GM18517 (cell line): Measurements from ENCODE around the gene PARPBP.
A peak's percentile ranks its signal among the peaks of the same experiment; 100 is the strongest.
"Not testable (repeated sequence)": the region's sequence is repeated elsewhere in the genome, so short reads cannot be mapped to it uniquely, and the experiment has no call there.

Experiments
- ATAC-seq: cut with Tn5 transposase; IDR thresholded peaks from one replicate; pipeline ENCODE4 v1.9.1; 2021; ENCODE audit warnings: mild to moderate bottlenecking, moderate library complexity; ENCODE audit not compliant: unreplicated experiment

PARPBP gene

GRCh38 chr12:102147062-102147587 lies 27.1 kb downstream of the PARPBP start:
- ATAC-seq: not testable (repeated sequence)

- ATAC-seq: not testable (repeated sequence)
These were observed 35.2 kb downstream of the PARPBP start for GRCh38 chr12:102155206-102155605.

- ATAC-seq: no peak
These were observed 43.4 kb downstream of the PARPBP start for GRCh38 chr12:102163383-102163782.

GRCh38 chr12:102167821-102168604 lies 48.0 kb downstream of the PARPBP start:
- ATAC-seq: peak; percentile 67

- ATAC-seq: no peak
These were observed 50.1 kb downstream of the PARPBP start for GRCh38 chr12:102169922-102170621.

GRCh38 chr12:102171951-102172350 lies 52.0 kb downstream of the PARPBP start:
- no peak for ATAC-seq

GRCh38 chr12:102172436-102172835 lies 52.5 kb downstream of the PARPBP start:
- no peak for ATAC-seq

- ATAC-seq: no peak
These were observed 54.1 kb downstream of the PARPBP start for GRCh38 chr12:102174117-102174516.

- no peak for ATAC-seq
These were observed 54.8 kb downstream of the PARPBP start for GRCh38 chr12:102174761-102175160.

GRCh38 chr12:102182635-102183034 lies 62.7 kb downstream of the PARPBP start:
- no peak for ATAC-seq

- no peak for ATAC-seq
These were observed 75.8 kb downstream of the PARPBP start for GRCh38 chr12:102195826-102196225.

- peak; percentile 88 for ATAC-seq
These were observed 77.8 kb downstream of the PARPBP start, which contains the start of gene PMCH for GRCh38 chr12:102197789-102198188. PMCH (minus strand) TSS chr12:102197833; CDS start chr12:102197770, 63 bp downstream.

- ATAC-seq: no peak
These were observed 81.6 kb downstream of the PARPBP start for GRCh38 chr12:102201436-102202061.

GRCh38 chr12:102202556-102202955 lies 82.6 kb downstream of the PARPBP start:
- no peak for ATAC-seq

- ATAC-seq: no peak
These were observed 84.0 kb downstream of the PARPBP start for GRCh38 chr12:102204025-102204424.

GRCh38 chr12:102215992-102216691 lies 96.2 kb downstream of the PARPBP start:
- ATAC-seq: no peak

- ATAC-seq: no peak
These were observed 100.8 kb downstream of the PARPBP start for GRCh38 chr12:102220736-102221135.

GRCh38 chr12:102227954-102228353 lies 108.0 kb downstream of the PARPBP start:
- ATAC-seq: no peak

GRCh38 chr12:102232036-102232435 lies 112.1 kb downstream of the PARPBP start:
- no peak for ATAC-seq

- ATAC-seq: no peak
These were observed 112.5 kb downstream of the PARPBP start for GRCh38 chr12:102232446-102232845.

- ATAC-seq: no peak
These were observed 114.6 kb downstream of the PARPBP start for GRCh38 chr12:102234599-102234998.
